ENCODE measurements around the gene KRT14.

Gene KRT14

GRCh38 chr17:41533613-41534012 is 53.1 kb downstream of the KRT14 start:
- FAIRE-seq = no peak
- TF ChIP-seq TAF1 (IDR thresholded peaks at IDR 0.05; ENCODE audit: borderline replicate concordance, low read depth, low read length) (no peak), POLR2A (IDR thresholded peaks at IDR 0.05; ENCODE audit: low read depth, low read length) (no peak)
- no peak for DNase-seq (ENCODE audit: insufficient read length)

GRCh38 chr17:41532947-41533570 is 53.6 kb downstream of the KRT14 start:
- DNase-seq (ENCODE audit: insufficient read length) (no peak), FAIRE-seq (no peak)
- no peak for TF ChIP-seq TAF1 (IDR thresholded peaks at IDR 0.05; ENCODE audit: borderline replicate concordance, low read depth, low read length)
- no peak for TF ChIP-seq POLR2AphosphoS5 (IDR thresholded peaks at IDR 0.05; ENCODE audit: low read depth, low read length)
- no peak for TF ChIP-seq POLR2A (IDR thresholded peaks at IDR 0.05; ENCODE audit: low read depth, low read length)
